HG03066 (cell line): ENCODE measurements around the gene SPC24.
"Not testable (repeated sequence)": the region's sequence is repeated elsewhere in the genome, so short reads cannot be mapped to it uniquely, and the experiment has no call there.

Experiments used
- ATAC-seq: cut with Tn5 transposase; IDR thresholded peaks from one replicate; pipeline ENCODE4 v1.9.1; 2021; ENCODE audit warnings: low read depth; ENCODE audit not compliant: unreplicated experiment

Gene SPC24

GRCh38 chr19:11098327-11098726 is 57.3 kb downstream of the SPC24 start:
- no peak for ATAC-seq

- ATAC-seq, result not testable (repeated sequence)
These were observed 58.2 kb downstream of the SPC24 start for GRCh38 chr19:11097367-11097766.

- no peak for ATAC-seq
These were observed 59.3 kb downstream of the SPC24 start for GRCh38 chr19:11096210-11096841.
